Aorta (tissue), 5 donors: ENCODE data around the gene ANKRD44. TPM values are rescaled to one million over a fixed set of nuclear protein-coding genes. Genes with fewer than 3 reads are reported as not detected.
"Not testable (repeated sequence)": the region's sequence is repeated elsewhere in the genome, so short reads cannot be mapped to it uniquely, and the experiment has no call there.

ENCODE experiments used
- ATAC-seq: fragments of 200-7000 bp; cut with Tn5 transposase; one replicate; pipeline ENCODE4 v1.9.1; 2022; ENCODE audit warnings: moderate library complexity; ENCODE audit not compliant: low FRiP score
- DNase-seq, 2 donors: peaks; one replicate each; pipeline ENCODE4 v3.0.0-alpha.2; 2020
- H3K27ac ChIP-seq, 2 donors: one replicate each; pipeline ENCODE4 v1.5.1; 2013; ENCODE audit warnings: low read length in 2 of 2, mild to moderate bottlenecking in 2 of 2, moderate library complexity in 2 of 2, control low read depth in 1 of 2, inconsistent platforms in 1 of 2, low read depth in 1 of 2
- H3K27me3 ChIP-seq, 2 donors: one replicate each; pipeline ENCODE4 v1.6.1; 2013; ENCODE audit warnings: control low read depth in 1 of 2, low read length in 1 of 2, mild to moderate bottlenecking in 1 of 2, moderate library complexity in 1 of 2; ENCODE audit not compliant: insufficient read depth in 2 of 2, control insufficient read depth in 1 of 2
- H3K36me3 ChIP-seq, 2 donors: one replicate each; pipeline ENCODE4 v1.6.1; 2013; ENCODE audit warnings: control low read depth in 1 of 2, low read length in 1 of 2, mild to moderate bottlenecking in 1 of 2; ENCODE audit not compliant: insufficient read depth in 2 of 2, control insufficient read depth in 1 of 2
- H3K4me1 ChIP-seq, 2 donors: one replicate each; pipeline ENCODE4 v1.6.1; 2013; ENCODE audit warnings: low read length in 2 of 2, control low read depth in 1 of 2, mild to moderate bottlenecking in 1 of 2, moderate library complexity in 1 of 2; ENCODE audit not compliant: insufficient read depth in 2 of 2, control insufficient read depth in 1 of 2
- H3K4me3 ChIP-seq, 2 donors: one replicate each; pipeline ENCODE4 v1.5.1; 2013; ENCODE audit warnings: low read length in 2 of 2, control low read depth in 1 of 2, mild to moderate bottlenecking in 1 of 2
- H3K9me3 ChIP-seq: one replicate; pipeline ENCODE4 v1.6.1; 2013; ENCODE audit warnings: mild to moderate bottlenecking, low read length; ENCODE audit not compliant: control insufficient read depth
- WGBS, 2 donors: extraction: QIAGEN DNeasy Blood & Tissue Kit; methylation state at CpG; one replicate each; pipeline ENCODE4 v1.1.7; 2013; 5-methylcytosine and 5-hydroxymethylcytosine counted together
- intact Hi-C, 2 donors: fragments of 100-400 bp; cut with DNase I; formaldehyde crosslinking; loops; one replicate each; pipeline versions ENCODE4 v1.14.2 to v1.15.0; 2022
- polyA plus RNA-seq, 2 donors: library from polyadenylated mRNA; stranded (reverse); fragments of 200-250 nt; gene quantifications; one replicate each; pipeline ENCODE4 v1.2.3, GENCODE V29; 2013
- total RNA-seq, 2 donors: library from RNA; stranded (reverse); fragmentation: NEBNext Ultra II Directional; extraction: Animal tissue kit (Norgen Biotek cat#: 25700); gene quantifications; one replicate each; pipeline ENCODE4 v1.2.1, GENCODE V29; 2021
- donor health status: healthy with polysubstance abuse.
- donor health status: Bipolar disorder and iron deficiency.
- donor health status: DM: no; HTN: no; CAD: no.
- donor health status: DM: no; HTN: no; CAD: no.
- donor health status: DM: yes; HTN: yes; CAD: no.

Gene ANKRD44
- total and polyA plus RNA-seq, 4 donors, result 4.5 to 62.6 (median 33.8) TPM

DNA sequence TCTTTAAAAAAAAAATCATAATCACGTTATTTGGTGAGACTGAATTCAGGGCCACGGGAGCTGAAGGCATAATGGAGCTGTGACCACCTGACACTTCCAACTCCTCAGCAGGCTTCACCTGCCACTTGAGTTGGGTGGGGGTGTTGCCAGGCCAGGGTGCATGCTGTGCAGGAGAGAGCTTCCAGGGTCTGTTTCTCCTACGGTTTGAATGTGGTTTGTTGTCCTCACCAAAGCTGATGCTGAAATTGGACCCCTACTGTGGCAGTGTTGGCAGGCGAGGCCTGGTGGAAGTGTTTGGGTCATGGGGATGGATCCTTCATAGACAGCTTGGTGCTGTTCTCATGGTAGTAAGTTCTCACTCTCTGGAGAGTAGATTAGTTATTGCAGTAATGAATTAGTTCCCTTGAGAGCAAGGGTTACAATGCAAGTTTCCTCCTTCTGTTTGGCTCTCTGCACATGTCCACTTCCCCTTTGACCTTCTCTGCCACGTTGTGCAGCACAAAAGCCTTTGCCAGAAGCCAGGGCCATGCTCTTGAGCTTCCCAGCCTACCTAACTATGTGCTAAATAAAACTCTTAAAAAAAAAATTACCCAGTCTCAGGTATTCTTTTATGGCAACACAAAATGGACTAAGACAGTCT is 38.3 kb upstream of the ANKRD44 start:
- H3K4me3 ChIP-seq, result no peak overlapping the region
- H3K4me1 ChIP-seq, result no peaks in the 10 kb centered on the region
- H3K36me3 ChIP-seq, result no peaks in the 10 kb centered on the region
- intact Hi-C loops, result no loop called here
- H3K27me3 ChIP-seq, result peaks cover 0 to 2% of the 10 kb centered on the region in 2 donors
- DNase-seq, result no peak
- 70 to 72% methylated on average over 5 of the region's 5 CpGs for WGBS, 2 donors
- no peak for ATAC-seq
- H3K27ac ChIP-seq, result no peak overlapping the region
- no peaks in the 10 kb centered on the region for H3K9me3 ChIP-seq

DNA sequence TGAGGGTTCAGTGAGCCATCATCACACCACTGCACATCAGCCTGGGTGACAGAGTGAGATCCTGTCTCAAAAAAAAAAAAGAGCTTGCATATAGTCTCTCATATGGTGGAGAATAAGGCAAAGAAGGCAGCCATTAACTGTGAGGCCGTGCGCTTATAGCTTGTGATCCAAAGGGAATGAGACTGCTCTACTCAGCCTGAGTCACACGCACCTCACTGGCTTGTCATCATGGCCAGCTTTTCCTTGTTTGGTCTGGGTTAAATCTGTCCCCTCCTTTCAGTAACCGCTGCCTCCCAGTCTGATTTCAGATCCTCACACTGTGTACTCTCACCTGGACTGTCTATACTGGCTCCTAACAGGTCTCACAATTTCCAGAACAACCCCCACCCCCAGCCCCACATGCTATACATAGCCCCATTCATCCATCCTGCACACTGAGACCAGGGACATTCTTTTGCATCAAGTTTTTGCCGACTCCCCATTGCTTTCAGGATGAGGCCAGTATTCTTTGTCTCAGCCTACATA is 35.3 kb upstream of the ANKRD44 start:
- H3K27ac ChIP-seq, result no peak overlapping the region
- ATAC-seq, result no peak
- H3K4me1 ChIP-seq, result no peaks in the 10 kb centered on the region
- no peaks in the 10 kb centered on the region for H3K27me3 ChIP-seq
- no peak overlapping the region for H3K4me3 ChIP-seq
- H3K9me3 ChIP-seq, result no peaks in the 10 kb centered on the region
- no peak for DNase-seq
- intact Hi-C loops, result no loop called here
- WGBS, 2 donors, result 89 to 94% methylated on average over 5 of the region's 5 CpGs
- no peaks in the 10 kb centered on the region for H3K36me3 ChIP-seq

GRCh38 chr2:197343968-197344367 is 33.4 kb upstream of the ANKRD44 start:
- H3K27me3 ChIP-seq, H3K4me1 ChIP-seq, DNase-seq, H3K27ac ChIP-seq, ATAC-seq, H3K9me3 ChIP-seq, H3K4me3 ChIP-seq, H3K36me3 ChIP-seq, intact Hi-C loops: not testable (repeated sequence)
- 75 to 78% methylated on average over 5 of the region's 5 CpGs for WGBS, 2 donors

- WGBS, 2 donors, result 95 to 97% methylated on average over 5 of the region's 5 CpGs
- Histone ChIP-seq H3K27ac (no peak overlapping the region), H3K9me3 (no peaks in the 10 kb centered on the region), H3K36me3 (no peaks in the 10 kb centered on the region), H3K27me3 (no peaks in the 10 kb centered on the region), H3K4me1 (no peaks in the 10 kb centered on the region), H3K4me3 (no peak overlapping the region)
- ATAC-seq (no peak), DNase-seq (no peak)
- intact Hi-C loops, result no loop called here
Observed at GRCh38 chr2:197340591-197340990, 30.0 kb upstream of the ANKRD44 start.

DNA sequence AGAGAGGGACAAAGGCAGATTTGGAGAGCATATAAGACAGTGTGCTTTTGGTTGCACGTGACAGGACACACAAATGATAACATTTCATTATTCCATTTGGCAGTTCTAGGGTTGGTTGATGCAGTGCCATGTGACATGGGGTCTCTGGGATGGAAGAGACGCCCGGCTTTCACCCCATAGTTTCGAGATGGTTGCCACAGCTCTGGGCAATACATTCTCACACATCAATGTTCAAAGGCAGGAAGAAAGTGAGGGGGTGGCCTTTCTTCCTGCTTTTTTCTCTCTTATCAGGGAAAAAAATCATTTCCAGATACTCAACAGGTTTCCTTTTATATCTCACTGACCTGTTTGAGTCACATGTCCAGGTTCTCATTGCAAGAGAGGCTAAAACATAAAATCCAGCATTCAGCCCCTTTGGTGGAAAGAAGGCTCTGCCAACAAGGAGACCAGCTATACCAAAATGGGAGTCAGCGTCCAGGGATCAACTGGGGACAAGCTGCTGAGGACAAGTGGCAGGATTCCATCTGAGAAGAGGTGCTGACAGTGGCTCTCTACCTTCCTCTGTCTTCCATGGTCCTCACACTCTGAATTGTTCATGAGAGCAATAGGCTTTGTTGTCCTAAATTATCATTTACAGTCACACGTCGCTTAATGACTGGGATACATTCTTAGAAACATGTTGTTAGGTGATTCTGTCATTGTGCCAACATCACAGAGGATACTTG is 29.1 kb upstream of the ANKRD44 start:
- no peak for DNase-seq

GRCh38 chr2:197339016-197339415 is 28.4 kb upstream of the ANKRD44 start:
- Histone ChIP-seq H3K9me3 (no peaks in the 10 kb centered on the region), H3K27me3 (no peaks in the 10 kb centered on the region), H3K4me3 (no peak overlapping the region), H3K4me1 (no peaks in the 10 kb centered on the region), H3K27ac (no peak overlapping the region), H3K36me3 (no peaks in the 10 kb centered on the region)
- no peak for ATAC-seq
- intact Hi-C loops, result no loop called here
- no peak for DNase-seq
- 80 to 89% methylated on average over 8 of the region's 8 CpGs for WGBS, 2 donors

More for the DNA sequence above, 29.1 kb upstream of the ANKRD44 start:
- WGBS, 2 donors, result 85% methylated on average over 7 of the region's 7 CpGs
- Histone ChIP-seq H3K36me3 (no peaks in the 10 kb centered on the region), H3K27me3 (no peaks in the 10 kb centered on the region), H3K4me3 (no peak overlapping the region), H3K9me3 (no peaks in the 10 kb centered on the region), H3K27ac (no peak overlapping the region), H3K4me1 (no peaks in the 10 kb centered on the region)
- no peak for ATAC-seq
- intact Hi-C loops, result no loop called here

DNA sequence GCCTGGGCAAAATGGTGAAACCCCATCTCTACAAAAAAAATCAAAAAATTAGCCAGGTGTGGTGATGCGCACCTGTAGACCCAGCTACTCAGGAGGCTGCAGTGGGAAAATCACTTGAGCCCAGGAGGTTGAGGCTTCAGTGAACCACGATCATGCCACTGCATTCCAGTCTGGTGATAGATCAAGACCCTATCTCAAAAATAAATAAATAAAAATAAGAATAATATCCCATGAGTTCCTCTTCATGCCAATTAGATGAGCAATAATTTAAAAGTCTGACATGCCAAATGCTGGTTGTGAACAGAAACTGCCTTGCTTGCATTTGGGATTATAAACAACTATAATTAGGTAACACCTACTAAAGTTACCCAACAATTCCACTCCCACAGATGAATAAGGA is 22.1 kb upstream of the ANKRD44 start:
- H3K4me3 ChIP-seq, result no peak overlapping the region
- H3K27ac ChIP-seq, result no peak overlapping the region
- H3K9me3 ChIP-seq, result no peaks in the 10 kb centered on the region
- no peak for DNase-seq
- WGBS, 2 donors, result 84 to 85% methylated on average over 2 of the region's 2 CpGs
- no peak for ATAC-seq
- H3K27me3 ChIP-seq, result no peaks in the 10 kb centered on the region
- H3K36me3 ChIP-seq, result no peaks in the 10 kb centered on the region
- intact Hi-C loops, result no loop called here
- H3K4me1 ChIP-seq, result no peaks in the 10 kb centered on the region

DNA sequence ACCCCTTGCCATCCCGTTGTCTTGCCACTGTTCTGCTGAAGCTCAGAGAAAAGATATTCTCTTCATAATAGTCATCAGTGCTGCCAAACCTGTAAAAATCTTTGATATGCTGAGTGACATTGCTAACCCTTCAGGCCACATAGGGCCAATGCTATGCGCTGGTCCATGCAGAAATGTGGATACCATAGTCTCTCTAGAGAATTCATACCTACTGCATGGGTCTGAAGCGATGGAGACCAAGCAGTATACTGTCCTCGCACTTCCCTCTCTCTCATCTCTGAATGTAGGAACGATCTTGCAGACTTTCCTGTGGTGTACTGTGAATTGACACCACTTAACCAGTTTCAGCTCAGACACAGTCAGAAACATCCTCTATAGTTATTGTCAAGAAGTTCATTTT is 17.9 kb upstream of the ANKRD44 start:
- no peaks in the 10 kb centered on the region for H3K4me1 ChIP-seq
- intact Hi-C loops, result no loop called here
- ATAC-seq (no peak), DNase-seq (no peak)
- H3K36me3 ChIP-seq, result no peaks in the 10 kb centered on the region
- no peaks in the 10 kb centered on the region for H3K9me3 ChIP-seq
- 90 to 92% methylated on average over 5 of the region's 5 CpGs for WGBS, 2 donors
- H3K27me3 ChIP-seq, result no peaks in the 10 kb centered on the region
- no peak overlapping the region for H3K27ac ChIP-seq
- H3K4me3 ChIP-seq, result no peak overlapping the region
